ENCODE results near the gene S100A14.

Gene S100A14

DNA sequence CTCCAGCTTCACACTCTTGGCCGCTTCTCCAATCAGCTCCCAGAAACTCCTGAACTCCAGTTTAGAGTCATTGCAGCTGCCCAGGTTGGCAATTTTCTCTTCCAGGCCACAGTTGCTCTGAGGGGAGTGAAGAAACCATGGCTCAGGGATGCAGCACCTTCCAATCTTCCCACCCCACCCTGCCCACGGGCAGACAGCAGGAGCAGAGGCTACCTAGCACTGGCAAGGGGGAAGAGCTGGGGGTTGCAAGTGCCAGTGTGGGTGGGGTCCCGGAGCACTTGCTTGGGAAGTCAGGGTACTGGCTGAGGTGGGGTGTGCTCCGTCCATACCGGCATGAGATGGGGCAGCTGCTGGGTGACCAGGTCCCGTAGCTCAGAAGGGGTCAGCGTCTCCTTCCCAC lies 1.2 kb downstream of the S100A14 start:
- Histone ChIP-seq H3K27me3 (ENCODE audit: low read depth, low read length) (no peaks in the 10 kb centered on the region), H3K27ac (ENCODE audit: low read length) (no peak overlapping the region), H2AFZ (ENCODE audit: low read depth, low read length) (no peak overlapping the region), H3K4me1 (ENCODE audit: low read length) (peaks cover 32% of the 10 kb centered on the region), H3K79me2 (ENCODE audit: low read length) (no peaks in the 10 kb centered on the region), H3K4me2 (ENCODE audit: low read length) (no peak overlapping the region), H3K36me3 (replicated peaks; ENCODE audit: low read depth, low read length) (peaks cover 8% of the 10 kb centered on the region), H4K20me1 (ENCODE audit: insufficient read depth, low read length) (no peaks in the 10 kb centered on the region), H3K9me3 (ENCODE audit: insufficient read depth, low read length) (no peaks in the 10 kb centered on the region), H3K9ac (ENCODE audit: low read length) (no peak overlapping the region), H3K4me3 (ENCODE audit: low read length) (no peak overlapping the region)
- TF ChIP-seq EZH2phosphoT487 (IDR thresholded peaks at IDR 0.05; ENCODE audit: low read depth): no peak
- TF ChIP-seq, protein P1, sequence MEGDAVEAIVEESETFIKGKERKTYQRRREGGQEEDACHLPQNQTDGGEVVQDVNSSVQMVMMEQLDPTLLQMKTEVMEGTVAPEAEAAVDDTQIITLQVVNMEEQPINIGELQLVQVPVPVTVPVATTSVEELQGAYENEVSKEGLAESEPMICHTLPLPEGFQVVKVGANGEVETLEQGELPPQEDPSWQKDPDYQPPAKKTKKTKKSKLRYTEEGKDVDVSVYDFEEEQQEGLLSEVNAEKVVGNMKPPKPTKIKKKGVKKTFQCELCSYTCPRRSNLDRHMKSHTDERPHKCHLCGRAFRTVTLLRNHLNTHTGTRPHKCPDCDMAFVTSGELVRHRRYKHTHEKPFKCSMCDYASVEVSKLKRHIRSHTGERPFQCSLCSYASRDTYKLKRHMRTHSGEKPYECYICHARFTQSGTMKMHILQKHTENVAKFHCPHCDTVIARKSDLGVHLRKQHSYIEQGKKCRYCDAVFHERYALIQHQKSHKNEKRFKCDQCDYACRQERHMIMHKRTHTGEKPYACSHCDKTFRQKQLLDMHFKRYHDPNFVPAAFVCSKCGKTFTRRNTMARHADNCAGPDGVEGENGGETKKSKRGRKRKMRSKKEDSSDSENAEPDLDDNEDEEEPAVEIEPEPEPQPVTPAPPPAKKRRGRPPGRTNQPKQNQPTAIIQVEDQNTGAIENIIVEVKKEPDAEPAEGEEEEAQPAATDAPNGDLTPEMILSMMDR (IDR thresholded peaks at IDR 0.05; ENCODE audit: low read depth, low read length): no peak

DNA sequence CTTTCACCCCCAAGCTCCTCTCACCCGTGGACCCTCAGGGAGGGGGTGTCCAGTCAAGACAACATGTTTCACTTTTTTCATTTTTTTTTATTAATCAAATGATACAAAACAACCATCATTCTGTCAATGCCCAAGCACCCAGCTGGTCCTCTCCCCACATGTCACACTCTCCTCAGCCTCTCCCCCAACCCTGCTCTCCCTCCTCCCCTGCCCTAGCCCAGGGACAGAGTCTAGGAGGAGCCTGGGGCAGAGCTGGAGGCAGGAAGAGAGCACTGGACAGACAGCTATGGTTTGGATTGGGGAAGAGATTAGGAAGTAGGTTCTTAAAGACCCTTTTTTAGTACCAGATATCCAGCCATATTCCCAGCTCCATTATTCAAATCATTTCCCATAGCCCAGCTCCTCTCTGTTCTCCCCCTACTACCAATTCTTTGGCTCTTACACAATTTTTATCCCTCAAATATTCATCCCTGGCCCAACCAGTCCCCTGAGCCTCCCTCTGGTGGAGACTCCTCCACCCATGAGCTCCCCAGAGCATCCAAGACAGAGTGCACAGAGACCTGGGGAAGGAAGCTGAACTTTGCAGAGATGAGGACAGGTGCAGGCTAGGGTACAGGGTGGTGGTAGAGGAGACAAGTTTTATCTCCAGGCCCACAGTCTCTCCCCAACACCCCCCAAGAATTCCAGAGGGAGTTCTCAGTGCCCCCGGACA lies 1.8 kb downstream of the S100A14 start:
- H3K27ac ChIP-seq (ENCODE audit: low read length): no peak overlapping the region
- no peak overlapping the region for H3K4me3 ChIP-seq (ENCODE audit: low read length)
- no peaks in the 10 kb centered on the region for H4K20me1 ChIP-seq (ENCODE audit: insufficient read depth, low read length)

DNA sequence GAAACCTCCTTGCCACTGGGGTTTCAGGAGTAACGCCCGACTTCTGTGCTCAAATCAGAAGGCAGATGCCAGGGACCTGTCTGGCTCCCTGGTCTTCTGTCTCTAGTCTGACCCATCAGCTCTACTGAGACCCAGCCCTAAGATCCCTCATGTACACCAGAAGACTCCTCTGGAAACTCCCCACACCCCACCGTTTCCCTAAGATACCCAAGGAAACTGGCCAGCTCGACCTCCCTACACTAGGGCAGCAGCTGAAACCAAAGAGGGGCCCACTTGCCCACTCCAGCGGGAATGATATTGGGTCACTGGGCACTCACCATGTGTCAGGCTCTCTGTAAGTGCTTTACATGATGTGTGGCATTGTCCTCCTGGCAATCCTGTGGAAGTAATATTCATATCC lies 2.7 kb downstream of the S100A14 start:
- Histone ChIP-seq H3K9me3 (ENCODE audit: insufficient read depth, low read length) (no peaks in the 10 kb centered on the region), H3K4me1 (ENCODE audit: low read length) (peaks cover 32% of the 10 kb centered on the region), H3K27me3 (ENCODE audit: low read depth, low read length) (no peaks in the 10 kb centered on the region), H4K20me1 (ENCODE audit: insufficient read depth, low read length) (no peaks in the 10 kb centered on the region), H3K36me3 (replicated peaks; ENCODE audit: low read depth, low read length) (no peaks in the 10 kb centered on the region), H3K79me2 (ENCODE audit: low read length) (no peaks in the 10 kb centered on the region), H3K4me2 (ENCODE audit: low read length) (no peak overlapping the region), H2AFZ (ENCODE audit: low read depth, low read length) (no peak overlapping the region), H3K9ac (ENCODE audit: low read length) (no peak overlapping the region), H3K27ac (ENCODE audit: low read length) (no peak overlapping the region), H3K4me3 (ENCODE audit: low read length) (no peak overlapping the region)
- TF ChIP-seq EZH2phosphoT487 (IDR thresholded peaks at IDR 0.05; ENCODE audit: low read depth): no peak
- TF ChIP-seq, protein P1 (IDR thresholded peaks at IDR 0.05; ENCODE audit: low read depth, low read length): no peak

More for the DNA sequence above, 1.8 kb downstream of the S100A14 start:
- Histone ChIP-seq H2AFZ (ENCODE audit: low read depth, low read length) (no peak overlapping the region), H3K9ac (ENCODE audit: low read length) (no peak overlapping the region), H3K36me3 (replicated peaks; ENCODE audit: low read depth, low read length) (peaks cover 3% of the 10 kb centered on the region), H3K4me1 (ENCODE audit: low read length) (peaks cover 32% of the 10 kb centered on the region), H3K9me3 (ENCODE audit: insufficient read depth, low read length) (no peaks in the 10 kb centered on the region), H3K79me2 (ENCODE audit: low read length) (no peaks in the 10 kb centered on the region), H3K27me3 (ENCODE audit: low read depth, low read length) (no peaks in the 10 kb centered on the region), H3K4me2 (ENCODE audit: low read length) (no peak overlapping the region)
- TF ChIP-seq EZH2phosphoT487 (IDR thresholded peaks at IDR 0.05; ENCODE audit: low read depth): no peak
- TF ChIP-seq, protein P1 (IDR thresholded peaks at IDR 0.05; ENCODE audit: low read depth, low read length): no peak

DNA sequence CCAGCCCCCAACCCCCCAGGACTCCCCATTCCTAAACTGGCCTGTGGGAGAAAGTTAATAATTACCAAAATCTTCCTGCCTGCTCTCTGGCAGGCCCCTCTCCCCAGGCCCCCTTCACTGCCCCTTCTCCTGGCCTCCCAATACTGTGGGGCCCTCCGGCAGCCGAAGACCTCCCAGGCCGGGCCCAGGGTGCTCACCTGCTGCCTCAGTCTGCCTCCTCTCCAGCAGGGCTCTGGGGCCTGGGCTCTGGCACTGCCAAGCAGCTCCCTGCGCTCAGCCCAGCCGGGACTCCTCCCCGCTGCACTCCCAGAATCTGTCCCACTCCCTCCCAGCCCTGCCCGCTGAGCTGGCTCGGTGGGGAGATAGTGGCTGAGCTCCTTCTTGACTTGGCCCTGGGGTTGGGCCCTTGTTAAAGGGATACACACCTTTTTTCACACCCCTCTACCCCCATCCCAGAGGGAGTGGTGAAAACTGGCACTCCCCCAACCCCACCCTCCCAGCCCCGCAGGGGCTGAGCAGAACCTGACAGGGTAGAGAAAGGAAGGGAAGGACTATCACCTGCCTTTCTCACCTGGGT lies 3.3 kb downstream of the S100A14 start, which contains the start of gene S100A16:
S100A16 (minus strand) TSS at position 383 of the 577 bp plus-strand sequence. CDS start 4,986 bp downstream, outside the sequence.
- Histone ChIP-seq H3K9ac (ENCODE audit: low read length) (no peak within 1 kb of the TSS), H3K27me3 (ENCODE audit: low read depth, low read length) (no peaks in the 10 kb centered on the region), H3K79me2 (ENCODE audit: low read length) (no peaks in the 10 kb centered on the region), H4K20me1 (ENCODE audit: insufficient read depth, low read length) (no peaks in the 10 kb centered on the region), H3K36me3 (replicated peaks; ENCODE audit: low read depth, low read length) (no peaks in the 10 kb centered on the region), H3K9me3 (ENCODE audit: insufficient read depth, low read length) (no peaks in the 10 kb centered on the region), H3K27ac (ENCODE audit: low read length) (no peak within 1 kb of the TSS), H3K4me2 (ENCODE audit: low read length) (no peak within 1 kb of the TSS), H2AFZ (ENCODE audit: low read depth, low read length) (no peak within 1 kb of the TSS), H3K4me3 (ENCODE audit: low read length) (no peak within 1 kb of the TSS), H3K4me1 (ENCODE audit: low read length) (peaks cover 30% of the 10 kb centered on the region)
- TF ChIP-seq, protein P1 (IDR thresholded peaks at IDR 0.05; ENCODE audit: low read depth, low read length): no peak
- no peak for TF ChIP-seq EZH2phosphoT487 (IDR thresholded peaks at IDR 0.05; ENCODE audit: low read depth)
